Lung (tissue), 12 donors: Measurements from ENCODE around the gene AKAP13. TPM values are rescaled to one million over a fixed set of nuclear protein-coding genes. Genes with fewer than 3 reads are reported as not detected.

Experiments
- ATAC-seq: fragments of 200-7000 bp; cut with Tn5 transposase; one replicate; pipeline ENCODE4 v1.9.1; 2020; ENCODE audit warnings: moderate number of reproducible peaks; ENCODE audit not compliant: insufficient read depth, low FRiP score
- DNase-seq, 3 donors: peaks; one replicate each; pipeline ENCODE4 v3.0.0-alpha.2; 2013 to 2017
- H3K27ac ChIP-seq, 2 donors: one replicate each; pipeline ENCODE4 v1.5.1; 2013; ENCODE audit warnings: mild to moderate bottlenecking in 2 of 2, moderate library complexity in 2 of 2, control low read depth in 1 of 2, inconsistent platforms in 1 of 2, low read depth in 1 of 2, low read length in 1 of 2
- H3K27me3 ChIP-seq, 3 donors: one replicate each; pipeline ENCODE4 v1.5.1; 2013; ENCODE audit warnings: low read length in 2 of 3; ENCODE audit not compliant: control insufficient read depth in 3 of 3, insufficient read depth in 3 of 3
- H3K36me3 ChIP-seq, 4 donors: one replicate each; pipeline ENCODE4 v1.5.1; 2013; ENCODE audit warnings: low read length in 4 of 4, mild to moderate bottlenecking in 1 of 4, moderate library complexity in 1 of 4; ENCODE audit not compliant: control insufficient read depth in 4 of 4, insufficient read depth in 4 of 4
- H3K4me1 ChIP-seq, 5 donors: one replicate each; pipeline ENCODE4 v1.5.1; 2013; ENCODE audit warnings: low read length in 5 of 5, mild to moderate bottlenecking in 2 of 5, moderate library complexity in 1 of 5; ENCODE audit not compliant: control insufficient read depth in 5 of 5, insufficient read depth in 5 of 5
- H3K4me3 ChIP-seq: one replicate; pipeline ENCODE4 v1.5.1; 2013; ENCODE audit warnings: mild to moderate bottlenecking, control low read depth, moderate library complexity
- H3K9ac ChIP-seq, 2 donors: one replicate each; pipeline ENCODE4 v1.5.1; 2013; ENCODE audit warnings: low read length in 2 of 2, control low read depth in 1 of 2; ENCODE audit not compliant: insufficient read depth in 1 of 2
- H3K9me3 ChIP-seq, 4 donors: one replicate each; pipeline ENCODE4 v1.5.1; 2013; ENCODE audit warnings: low read length in 3 of 4, mild to moderate bottlenecking in 1 of 4, moderate library complexity in 1 of 4; ENCODE audit not compliant: control insufficient read depth in 4 of 4, insufficient read depth in 3 of 4
- WGBS, 2 donors: extraction: QIAGEN DNeasy Blood & Tissue Kit; methylation state at CpG; one replicate each; pipeline ENCODE4 v1.1.7; 2013; 5-methylcytosine and 5-hydroxymethylcytosine counted together
- polyA plus RNA-seq, 2 donors: library from polyadenylated mRNA; stranded (reverse); fragments of 200-250 nt; gene quantifications; one replicate each; pipeline ENCODE4 v1.2.1, GENCODE V29; 2013
- total RNA-seq, 2 donors: library from RNA; depleted of rRNA in 1 of 2; stranded (reverse); fragments of >200 nt in 1 of 2; gene quantifications; one replicate each; pipeline ENCODE4 v1.2.1, GENCODE V29; 2014 to 2021
- TF ChIP-seq, protein P1 (sequence below): IDR thresholded peaks from 2 replicates; pipeline ENCODE4 v1.5.1; 2012; ENCODE audit warnings: mild to moderate bottlenecking; ENCODE audit errors: control extremely low read depth, extremely low read depth
- donor health status: control.
- donor health status: control.
- donor health status: Bipolar disorder and iron deficiency.
- donor health status: healthy.
- donor health status: DM: yes; HTN: yes; CAD: no.

The AKAP13 gene
- total and polyA plus RNA-seq, 4 donors, result 102 to 1,115 (median 259) TPM

DNA sequence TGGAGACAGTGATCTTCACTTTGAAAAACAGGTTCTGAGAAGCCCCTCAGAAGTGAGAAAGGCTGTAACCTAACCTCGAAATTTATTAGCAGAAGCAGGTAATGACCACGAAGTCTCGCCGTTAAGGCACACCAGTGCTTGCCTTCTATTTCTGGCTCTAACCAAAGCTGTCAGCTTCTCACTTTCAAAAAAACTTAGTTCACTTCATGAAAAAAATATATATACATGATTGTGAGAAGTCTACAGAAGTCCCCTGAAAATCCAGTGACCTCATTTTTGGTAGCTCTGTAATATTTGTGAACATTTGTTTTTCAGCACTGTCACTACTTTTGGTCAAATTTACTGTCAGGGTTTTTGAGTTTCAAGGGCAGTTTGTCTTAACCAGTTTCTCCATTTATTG, 19.1 kb upstream of the AKAP13 start:
- Histone ChIP-seq H3K36me3 (no peaks in the 10 kb centered on the region), H3K9me3 (no peaks in the 10 kb centered on the region), H3K9ac (no peak overlapping the region), H3K4me3 (no peak overlapping the region), H3K27ac (peak overlapping the region in 1 of 2 donors; percentile 92), H3K27me3 (no peaks in the 10 kb centered on the region), H3K4me1 (peaks cover 0 to 15% (median 1%) of the 10 kb centered on the region in 5 donors)
- TF ChIP-seq, protein P1, sequence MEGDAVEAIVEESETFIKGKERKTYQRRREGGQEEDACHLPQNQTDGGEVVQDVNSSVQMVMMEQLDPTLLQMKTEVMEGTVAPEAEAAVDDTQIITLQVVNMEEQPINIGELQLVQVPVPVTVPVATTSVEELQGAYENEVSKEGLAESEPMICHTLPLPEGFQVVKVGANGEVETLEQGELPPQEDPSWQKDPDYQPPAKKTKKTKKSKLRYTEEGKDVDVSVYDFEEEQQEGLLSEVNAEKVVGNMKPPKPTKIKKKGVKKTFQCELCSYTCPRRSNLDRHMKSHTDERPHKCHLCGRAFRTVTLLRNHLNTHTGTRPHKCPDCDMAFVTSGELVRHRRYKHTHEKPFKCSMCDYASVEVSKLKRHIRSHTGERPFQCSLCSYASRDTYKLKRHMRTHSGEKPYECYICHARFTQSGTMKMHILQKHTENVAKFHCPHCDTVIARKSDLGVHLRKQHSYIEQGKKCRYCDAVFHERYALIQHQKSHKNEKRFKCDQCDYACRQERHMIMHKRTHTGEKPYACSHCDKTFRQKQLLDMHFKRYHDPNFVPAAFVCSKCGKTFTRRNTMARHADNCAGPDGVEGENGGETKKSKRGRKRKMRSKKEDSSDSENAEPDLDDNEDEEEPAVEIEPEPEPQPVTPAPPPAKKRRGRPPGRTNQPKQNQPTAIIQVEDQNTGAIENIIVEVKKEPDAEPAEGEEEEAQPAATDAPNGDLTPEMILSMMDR, result no peak
- WGBS, 2 donors, result 70 to 72% methylated on average over 4 of the region's 4 CpGs
- ATAC-seq (no peak), DNase-seq (no peak)

DNA sequence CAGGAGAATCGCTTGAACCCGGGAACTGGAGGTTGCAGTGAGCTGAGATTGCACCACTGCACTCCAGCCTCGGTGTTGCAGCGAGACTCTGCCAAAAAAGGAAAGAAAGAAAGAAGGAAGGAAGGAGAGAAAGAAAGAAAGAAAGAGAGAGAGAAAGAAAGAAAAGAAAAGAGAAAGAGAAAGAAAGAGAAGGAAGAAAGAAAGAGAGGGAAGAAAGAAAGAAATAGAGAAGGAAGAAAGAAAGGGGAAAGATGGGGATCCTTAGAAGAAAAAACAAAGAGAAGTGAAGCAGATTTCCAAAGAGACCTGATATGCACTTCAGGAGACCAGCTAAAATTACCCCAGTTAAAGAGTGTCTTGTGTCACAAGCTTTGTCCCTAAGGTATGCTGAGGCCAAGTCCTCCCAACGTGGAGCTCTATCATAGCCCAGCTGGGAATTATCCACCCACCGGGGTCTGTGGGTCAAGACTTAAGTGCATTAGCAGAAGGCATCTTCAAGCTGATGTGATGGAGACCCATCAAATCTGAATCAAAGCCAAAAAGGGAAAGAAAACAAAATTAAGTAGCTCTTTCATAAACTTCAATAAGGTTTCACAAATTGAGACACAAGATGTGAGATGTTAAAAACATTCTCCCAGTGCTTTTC, 17.8 kb upstream of the AKAP13 start:
- Histone ChIP-seq H3K4me3 (no peak overlapping the region), H3K9me3 (no peaks in the 10 kb centered on the region), H3K9ac (no peak overlapping the region), H3K27me3 (no peaks in the 10 kb centered on the region), H3K27ac (peak overlapping the region in 1 of 2 donors; percentile 92), H3K36me3 (no peaks in the 10 kb centered on the region), H3K4me1 (peaks cover 0 to 13% (median 0%) of the 10 kb centered on the region in 5 donors)
- 82 to 89% methylated on average over 6 of the region's 6 CpGs for WGBS, 2 donors
- ATAC-seq (no peak), DNase-seq (no peak)
- TF ChIP-seq, protein P1, result no peak

DNA sequence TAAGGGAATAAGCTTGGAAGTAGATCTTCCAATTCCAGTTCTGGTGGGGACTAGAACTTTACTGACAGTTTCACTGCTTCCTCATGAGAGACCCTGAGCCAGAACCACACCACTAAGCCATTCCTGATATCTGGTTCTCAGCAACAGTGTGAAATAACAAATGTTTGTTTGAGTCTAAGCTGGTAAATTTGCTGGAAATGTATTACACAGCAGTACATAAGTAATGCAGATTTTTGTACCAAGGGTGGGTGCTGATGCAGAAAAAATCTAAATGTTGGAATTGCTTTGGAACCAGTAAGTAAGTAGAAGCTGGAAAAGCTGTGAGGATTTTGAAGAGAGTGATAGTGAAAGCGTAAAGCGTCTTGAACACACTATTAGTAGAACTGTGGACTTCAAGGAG, 14.4 kb upstream of the AKAP13 start:
- H3K9ac ChIP-seq, result no peak overlapping the region
- no peaks in the 10 kb centered on the region for H3K36me3 ChIP-seq
- TF ChIP-seq, protein P1, result no peak
- WGBS, 2 donors, result 96 to 99% methylated on average over 2 of the region's 2 CpGs
- no peaks in the 10 kb centered on the region for H3K27me3 ChIP-seq
- H3K9me3 ChIP-seq, result no peaks in the 10 kb centered on the region
- H3K27ac ChIP-seq, result peak overlapping the region in 1 of 2 donors; percentile 4
- ATAC-seq (no peak), DNase-seq (no peak)
- H3K4me3 ChIP-seq, result no peak overlapping the region
- peaks cover 0 to 8% (median 0%) of the 10 kb centered on the region in 5 donors for H3K4me1 ChIP-seq

DNA sequence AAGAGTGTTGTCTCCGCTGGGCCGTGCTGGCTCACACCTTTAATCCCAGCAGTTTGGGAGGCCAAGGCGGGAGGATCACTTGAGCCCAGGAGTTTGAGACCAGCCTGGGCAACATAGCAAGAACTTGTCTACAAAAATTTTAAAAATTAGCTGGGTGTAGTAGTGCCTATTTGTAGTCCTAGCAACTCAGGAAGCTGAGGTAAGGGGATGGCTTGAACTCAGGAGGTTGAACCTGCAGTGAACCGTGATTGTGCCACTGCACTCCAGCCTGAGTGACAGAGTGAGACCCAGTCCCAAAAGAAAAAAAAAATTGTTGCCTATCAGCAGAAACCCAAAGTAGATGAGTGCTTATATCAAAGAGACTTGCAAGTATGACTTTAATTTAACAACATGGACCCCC, 12.7 kb upstream of the AKAP13 start:
- H3K27ac ChIP-seq, result no peak overlapping the region
- TF ChIP-seq, protein P1, result no peak
- H3K9ac ChIP-seq, result no peak overlapping the region
- ATAC-seq, result no peak
- H3K4me1 ChIP-seq, result peaks cover 0 to under 1% (median 0%) of the 10 kb centered on the region in 5 donors
- WGBS, 2 donors, result 90 to 91% methylated on average over 4 of the region's 4 CpGs
- no peaks in the 10 kb centered on the region for H3K36me3 ChIP-seq
- no peaks in the 10 kb centered on the region for H3K27me3 ChIP-seq
- no peaks in the 10 kb centered on the region for H3K9me3 ChIP-seq
- no peak for DNase-seq
- no peak overlapping the region for H3K4me3 ChIP-seq
